Prostate gland (tissue), 2 donors: ENCODE data around the gene MSH5. TPM values are rescaled to one million over a fixed set of nuclear protein-coding genes. Genes with fewer than 3 reads are reported as not detected.
A peak's percentile ranks its signal among the peaks of the same experiment; 100 is the strongest.

Experiments used
- DNase-seq: peaks from one replicate; pipeline ENCODE4 v3.0.0-alpha.2; 2019; ENCODE audit warnings: low spot score
- H3K27ac ChIP-seq, 2 donors: fragments of 200-600 bp; sonication (generic); 2 replicates each; pipeline ENCODE4 v1.5.1; 2017 to 2019
- H3K27me3 ChIP-seq: fragments of 200-600 bp; sonication (generic); replicated peaks from 2 replicates; pipeline ENCODE4 v1.5.1; 2019; ENCODE audit not compliant: insufficient read depth
- H3K36me3 ChIP-seq, 2 donors: fragments of 200-600 bp; sonication (generic); 1 replicate in 1 of 2; 2 replicates in 1 of 2; pipeline versions ENCODE4 v1.5.1 to v1.8.1; 2017 to 2019
- H3K4me1 ChIP-seq: fragments of 200-600 bp; sonication (generic); replicated peaks from 2 replicates; pipeline ENCODE4 v1.5.1; 2019
- H3K4me3 ChIP-seq, 2 donors: fragments of 200-600 bp; sonication (generic); 2 replicates each; pipeline ENCODE4 v1.5.1; 2017 to 2019
- H3K9me3 ChIP-seq: fragments of 200-600 bp; sonication (generic); 2 replicates; pipeline ENCODE4 v1.5.1; 2017
- CTCF ChIP-seq, 4 experiments: fragments of 200-600 bp in 2 of 4; fragments of 450-650 bp in 2 of 4; sonication (generic) in 2 of 4; IDR thresholded peaks; 1 replicate in 3 of 4; 2 replicates in 1 of 4; pipeline ENCODE4 v1.5.1; 2016 to 2019; ENCODE audit warnings: antibody characterized with exemption in 4 of 4, mild to moderate bottlenecking in 2 of 4, moderate library complexity in 2 of 4
- POLR2A ChIP-seq: fragments of 450-650 bp; IDR thresholded peaks from one replicate; pipeline ENCODE4 v1.6.1; 2016; ENCODE audit warnings: antibody characterized with exemption, mild to moderate bottlenecking
- POLR2AphosphoS5 ChIP-seq: sonication (generic); formaldehyde crosslinking; IDR thresholded peaks from one replicate; pipeline ENCODE4 v1.6.1; 2017; ENCODE audit warnings: antibody characterized with exemption
- WGBS: methylation state at CpG from one replicate; pipeline ENCODE4 v1.1.5; 2018; 5-methylcytosine and 5-hydroxymethylcytosine counted together
- intact Hi-C: fragments of 100-400 bp; cut with DNase I; formaldehyde crosslinking; loops from one replicate; pipeline ENCODE4 v1.14.2; 2022
- total RNA-seq, 2 donors: library from RNA; depleted of rRNA; stranded (reverse); fragments of >200 nt; gene quantifications; one replicate each; pipeline ENCODE4 v1.1.0, GENCODE V29; 2016

The MSH5 gene
- total RNA-seq, 2 donors from 2014 or later = 10.5 to 72.4 TPM

- TF ChIP-seq POLR2A = no peak
- TF ChIP-seq CTCF (IDR thresholded peaks at IDR 0.05) = no peak
- TF ChIP-seq POLR2AphosphoS5 = no peak
- H3K36me3 ChIP-seq = peaks cover 4 to 14% of the 10 kb centered on the region in 2 donors
- peak overlapping the region in 1 of 2 donors; percentile 78 for H3K4me3 ChIP-seq
- DNase-seq = no peak
- intact Hi-C loops = no loop called here
- H3K9me3 ChIP-seq = no peaks in the 10 kb centered on the region
- no peaks in the 10 kb centered on the region for H3K27me3 ChIP-seq
- H3K27ac ChIP-seq = peak overlapping the region; percentile 94 to 98
- H3K4me1 ChIP-seq = peaks cover 13% of the 10 kb centered on the region
- 76% methylated on average over 4 of the region's 4 CpGs for WGBS
These were observed 6.1 kb upstream of the MSH5 start for GRCh38 chr6:31733734-31734133.

GRCh38 chr6:31734247-31734820, 5.5 kb upstream of the MSH5 start:
- Histone ChIP-seq H3K27ac (peak overlapping the region; percentile 94 to 98), H3K9me3 (no peaks in the 10 kb centered on the region), H3K36me3 (peaks cover 4 to 14% of the 10 kb centered on the region in 2 donors), H3K4me1 (peaks cover 16% of the 10 kb centered on the region), H3K27me3 (no peaks in the 10 kb centered on the region), H3K4me3 (peak overlapping the region; percentile 61 to 78)
- intact Hi-C loops = no loop called here
- DNase-seq = no peak
- 6% methylated on average over 2 of the region's 2 CpGs for WGBS
- TF ChIP-seq POLR2A (no peak), CTCF (IDR thresholded peaks at IDR 0.05) (no peak), POLR2AphosphoS5 (no peak)

GRCh38 chr6:31734821-31735406, 4.9 kb upstream of the MSH5 start:
- H3K4me1 ChIP-seq = peaks cover 17% of the 10 kb centered on the region
- H3K9me3 ChIP-seq = no peaks in the 10 kb centered on the region
- H3K27ac ChIP-seq = peak overlapping the region; percentile 94 to 98
- H3K36me3 ChIP-seq = peaks cover 4 to 14% of the 10 kb centered on the region in 2 donors
- 0% methylated on average over 18 of the region's 18 CpGs for whole genome bisulfite sequencing
- no peak for TF ChIP-seq CTCF (IDR thresholded peaks at IDR 0.05)
- peak; percentile 71 for TF ChIP-seq POLR2AphosphoS5
- TF ChIP-seq POLR2A = peak; percentile 75
- no peaks in the 10 kb centered on the region for H3K27me3 ChIP-seq
- DNase-seq = peak; percentile 60
- intact Hi-C loops = loop anchor here (5.0 kb wide), 1 partner anchor 87 kb away; no protein-coding TSS in a partner anchor
- H3K4me3 ChIP-seq = peak overlapping the region; percentile 61 to 78

GRCh38 chr6:31736021-31736767, 3.6 kb upstream of the MSH5 start, which contains the start of gene CLIC1:
CLIC1 (minus strand) TSS chr6:31736530; CDS start chr6:31736300, 230 bp downstream.
- peak within 1 kb of the TSS; percentile 61 to 78 for H3K4me3 ChIP-seq
- H3K27me3 ChIP-seq = no peaks in the 10 kb centered on the region
- no peak for TF ChIP-seq CTCF (IDR thresholded peaks at IDR 0.05)
- peak; percentile 97 for TF ChIP-seq POLR2A
- TF ChIP-seq POLR2AphosphoS5 = peak; percentile 97
- peaks cover 17% of the 10 kb centered on the region for H3K4me1 ChIP-seq
- no peaks in the 10 kb centered on the region for H3K9me3 ChIP-seq
- DNase-seq = peak; percentile 87
- H3K36me3 ChIP-seq = peaks cover 4 to 14% of the 10 kb centered on the region in 2 donors
- peak within 1 kb of the TSS; percentile 94 to 98 for H3K27ac ChIP-seq
- intact Hi-C loops = loop anchor here (5.0 kb wide), 1 partner anchor 86 kb away; no protein-coding TSS in a partner anchor
- WGBS = 0% methylated on average over 24 of the region's 24 CpGs
